ENCODE measurements around the gene SND1. TPM values are rescaled to one million over a fixed set of nuclear protein-coding genes. Genes with fewer than 3 reads are reported as not detected.

SND1 gene
- total RNA-seq, 1 experiment from 2014 or later = 218 TPM

GRCh38 chr7:127854383-127854782, 202.4 kb downstream of the SND1 start:
- Mint-ChIP-seq H3K4me3 (no peak overlapping the region), H3K36me3 (ENCODE audit: insufficient read depth in 1 of 3, low read depth in 3 of 3) (peaks cover 2 to 11% (median 9%) of the 10 kb centered on the region in 3 experiments; a peak in 6 of 7 replicates), H3K27me3 (ENCODE audit: low read depth) (no peaks in the 10 kb centered on the region), H3K27ac (no peak overlapping the region), H3K9me3 (no peaks in the 10 kb centered on the region), H3K4me1 (peaks cover 18 to 34% of the 10 kb centered on the region in 2 experiments)
- Histone ChIP-seq H2AK5ac (ENCODE audit: insufficient read length, low read length) (no peak overlapping the region), H4K5ac (ENCODE audit: insufficient read length, low read depth, low read length) (no peak overlapping the region), H3K56ac (ENCODE audit: insufficient read length, low read depth, low read length) (no peak overlapping the region), H4K8ac (replicated peaks; ENCODE audit: insufficient read length, low read depth, low read length) (no peak overlapping the region), H3K79me1 (ENCODE audit: insufficient read depth, low read depth, low read length, poor library complexity, severe bottlenecking) (no peaks in the 10 kb centered on the region), H3K4ac (ENCODE audit: low read depth, low read length) (no peak overlapping the region), H4K20me1 (ENCODE audit: control insufficient read depth, insufficient read depth, insufficient read length) (no peaks in the 10 kb centered on the region), H2BK15ac (ENCODE audit: low read depth, low read length) (no peak overlapping the region), H3K23me2 (ENCODE audit: insufficient read length, low read depth, low read length, poor library complexity, severe bottlenecking) (no peaks in the 10 kb centered on the region), H2BK120ac (ENCODE audit: low read depth, low read length, poor library complexity, severe bottlenecking) (no peak overlapping the region), H2AFZ (ENCODE audit: low read length) (no peak overlapping the region), H3T11ph (ENCODE audit: low read length) (no peak overlapping the region), H2BK20ac (ENCODE audit: low read depth, low read length, poor library complexity, severe bottlenecking) (no peak overlapping the region), H3K14ac (ENCODE audit: insufficient read depth, low read length) (no peak overlapping the region), H3K9me3 (ENCODE audit: control insufficient read depth, low read depth, low read length) (no peaks in the 10 kb centered on the region), H3K4me2 (ENCODE audit: insufficient read depth, insufficient read length, low read length) (no peak overlapping the region), H3K27me3 (ENCODE audit: insufficient read depth, low read length) (no peaks in the 10 kb centered on the region), H2BK12ac (ENCODE audit: insufficient read length, low read depth, low read length) (no peak overlapping the region), H3K18ac (ENCODE audit: insufficient read length, low read depth, low read length) (no peak overlapping the region), H3K9ac (ENCODE audit: extremely low read depth, insufficient read length, low read length) (no peak overlapping the region), H3K4me1 (ENCODE audit: insufficient read depth, low read length) (peaks cover 5% of the 10 kb centered on the region), H3K23ac (ENCODE audit: insufficient read length, low read depth, low read length) (no peak overlapping the region), H2BK5ac (ENCODE audit: insufficient read length, low read length) (no peak overlapping the region), H4K91ac (ENCODE audit: insufficient read length, low read depth, low read length) (no peak overlapping the region), H3K79me2 (ENCODE audit: insufficient read depth, low read length) (no peaks in the 10 kb centered on the region), H3K27ac (ENCODE audit: insufficient read length, low read depth, low read length) (no peak overlapping the region)
- no peak for DNase-seq
- no peak for TF ChIP-seq CTCF (conservative IDR thresholded peaks at IDR 0.05)
- WGBS (ENCODE audit: extremely low coverage, insufficient read length, low lambda C conversion rate) = no CpG with 5 or more reads among the region's 2 CpGs

Data from H9 (cell line).